Dermis microvascular lymphatic vessel endothelial cell (primary cell): ENCODE measurements around the gene SCT. TPM values are rescaled to one million over a fixed set of nuclear protein-coding genes. Genes with fewer than 3 reads are reported as not detected.

Experiments
- DNase-seq, 2 donors: peaks; one replicate each; pipeline versions ENCODE4 v3.0.0 to v3.0.0-alpha.2; 2010; ENCODE audit warnings: low read depth in 2 of 2
- total RNA-seq: library from RNA; depleted of rRNA; stranded (reverse); fragments of >200 nt; gene quantifications from 2 replicates; pipeline ENCODE4 v1.2.1, GENCODE V29; 2014

SCT gene
- total RNA-seq, 1 donor from 2014 or later, result not detected

- no peak for DNase-seq
Observed at GRCh38 chr11:623349-623869, 3.6 kb downstream of the SCT start.

GRCh38 chr11:621838-622237 lies 5.1 kb downstream of the SCT start:
- DNase-seq, result no peak

- no peak for DNase-seq
Observed at GRCh38 chr11:620935-621814, 5.8 kb downstream of the SCT start.

GRCh38 chr11:620201-620600 lies 6.8 kb downstream of the SCT start:
- DNase-seq, result no peak

- DNase-seq, result no peak
Observed at GRCh38 chr11:619628-620050, 7.3 kb downstream of the SCT start.

GRCh38 chr11:618856-619627 lies 7.9 kb downstream of the SCT start:
- DNase-seq, result no peak

- no peak for DNase-seq
Observed at GRCh38 chr11:617912-618682, 8.9 kb downstream of the SCT start.

- no peak for DNase-seq
Observed at GRCh38 chr11:617199-617911, 9.6 kb downstream of the SCT start.

- no peak for DNase-seq
Observed at GRCh38 chr11:616320-617198, 10.4 kb downstream of the SCT start.

GRCh38 chr11:615504-616319 lies 11.3 kb downstream of the SCT start, which contains the start of gene IRF7:
Gene IRF7 (minus strand): TSS chr11:615950. CDS start chr11:615364, 586 bp downstream.
- DNase-seq, result peak; percentile 67 to 93

GRCh38 chr11:614623-615503 lies 12.1 kb downstream of the SCT start:
- DNase-seq, result no peak

- DNase-seq, result no peak
Observed at GRCh38 chr11:614021-614622, 12.9 kb downstream of the SCT start.

- peak; percentile 34 to 82 for DNase-seq
Observed at GRCh38 chr11:613369-613968, 13.5 kb downstream of the SCT start.

GRCh38 chr11:612961-613300 lies 14.1 kb downstream of the SCT start:
- no peak for DNase-seq

GRCh38 chr11:612201-612960 lies 14.6 kb downstream of the SCT start:
- peak in 1 of 2 donors; percentile 24 for DNase-seq
